D721Med (cell line): ENCODE results near the gene ABCB6.
"Not testable (repeated sequence)": the region's sequence is repeated elsewhere in the genome, so short reads cannot be mapped to it uniquely, and the experiment has no call there.

ENCODE experiments used
- DNase-seq: peaks from one replicate; pipeline ENCODE4 v3.0.0; 2011; ENCODE audit warnings: low spot score; ENCODE audit not compliant: insufficient read length
- FAIRE-seq: peaks from 2 replicates; lab custom pipeline; 2011; peaks lifted over from hg19 to GRCh38; lab: Jason Lieb, UNC
- CTCF ChIP-seq: IDR thresholded peaks from 2 replicates; pipeline ENCODE4 v1.5.1; 2012; ENCODE audit warnings: mild to moderate bottlenecking, control low read depth; ENCODE audit not compliant: insufficient read depth; ENCODE audit errors: missing control alignments

ABCB6 gene

GRCh38 chr2:219218732-219219701 lies at the start of gene ABCB6:
Gene ABCB6 (minus strand): TSS chr2:219218958. CDS start chr2:219218673, 285 bp downstream.
- TF ChIP-seq CTCF: no peak
- FAIRE-seq (no peak), DNase-seq (peak; percentile 98)

GRCh38 chr2:219268294-219268693 lies 49.5 kb upstream of the ABCB6 start:
- no peak for DNase-seq
- no peak for TF ChIP-seq CTCF
- no peak for FAIRE-seq

- DNase-seq (no peak), FAIRE-seq (no peak)
- TF ChIP-seq CTCF: no peak
Measured at GRCh38 chr2:219266886-219267285, 48.1 kb upstream of the ABCB6 start.

- no peak for TF ChIP-seq CTCF
- no peak for FAIRE-seq
- no peak for DNase-seq
Measured at GRCh38 chr2:219266232-219266631, 47.5 kb upstream of the ABCB6 start.

- DNase-seq (no peak), FAIRE-seq (no peak)
- no peak for TF ChIP-seq CTCF
Measured at GRCh38 chr2:219261024-219261855, 42.5 kb upstream of the ABCB6 start.

- FAIRE-seq: not testable (repeated sequence)
Measured at GRCh38 chr2:219258942-219259341, 40.2 kb upstream of the ABCB6 start.

GRCh38 chr2:219254590-219255201 lies 35.9 kb upstream of the ABCB6 start:
- FAIRE-seq (no peak), DNase-seq (no peak)
- TF ChIP-seq CTCF: no peak

More at GRCh38 chr2:219258942-219259341, 40.2 kb upstream of the ABCB6 start:
- DNase-seq: not testable (repeated sequence)
